ENCODE data around the gene LSM12.

The LSM12 gene

GRCh38 chr17:44095647-44096496 lies 29.4 kb upstream of the LSM12 start:
- no peak for DNase-seq (ENCODE audit: low read depth in 2 of 2)

- DNase-seq (ENCODE audit: low read depth in 2 of 2), result no peak
These were observed 28.8 kb upstream of the LSM12 start for GRCh38 chr17:44095388-44095646.

- no peak for DNase-seq (ENCODE audit: low read depth in 2 of 2)
These were observed 28.4 kb upstream of the LSM12 start for GRCh38 chr17:44094701-44095387.

GRCh38 chr17:44093231-44093900 lies 26.9 kb upstream of the LSM12 start:
- no peak for DNase-seq (ENCODE audit: low read depth in 2 of 2)

GRCh38 chr17:44092051-44092450 lies 25.6 kb upstream of the LSM12 start:
- DNase-seq (ENCODE audit: low read depth in 2 of 2), result no peak

- no peak for DNase-seq (ENCODE audit: low read depth in 2 of 2)
These were observed 24.9 kb upstream of the LSM12 start for GRCh38 chr17:44091200-44091997.

GRCh38 chr17:44088254-44088653 lies 21.8 kb upstream of the LSM12 start:
- DNase-seq (ENCODE audit: low read depth in 2 of 2), result no peak

GRCh38 chr17:44087319-44087718 lies 20.8 kb upstream of the LSM12 start:
- DNase-seq (ENCODE audit: low read depth in 2 of 2), result no peak

GRCh38 chr17:44086364-44087311 lies 20.2 kb upstream of the LSM12 start:
- peak; percentile 41 to 56 for DNase-seq (ENCODE audit: low read depth in 2 of 2)

- no peak for DNase-seq (ENCODE audit: low read depth in 2 of 2)
These were observed 19.4 kb upstream of the LSM12 start for GRCh38 chr17:44085908-44086307.

- no peak for DNase-seq (ENCODE audit: low read depth in 2 of 2)
These were observed 18.4 kb upstream of the LSM12 start for GRCh38 chr17:44084921-44085320.

- DNase-seq (ENCODE audit: low read depth in 2 of 2), result no peak
These were observed 17.7 kb upstream of the LSM12 start for GRCh38 chr17:44084131-44084538.

GRCh38 chr17:44083250-44083849 lies 16.9 kb upstream of the LSM12 start:
- no peak for DNase-seq (ENCODE audit: low read depth in 2 of 2)

- DNase-seq (ENCODE audit: low read depth in 2 of 2), result no peak
These were observed 15.9 kb upstream of the LSM12 start for GRCh38 chr17:44082256-44082927.

- no peak for DNase-seq (ENCODE audit: low read depth in 2 of 2)
These were observed 15.2 kb upstream of the LSM12 start for GRCh38 chr17:44081681-44082080.

- DNase-seq (ENCODE audit: low read depth in 2 of 2), result no peak
These were observed 13.7 kb upstream of the LSM12 start for GRCh38 chr17:44079877-44080821.

- no peak for DNase-seq (ENCODE audit: low read depth in 2 of 2)
These were observed 11.9 kb upstream of the LSM12 start for GRCh38 chr17:44078412-44078811.

GRCh38 chr17:44077595-44077909 lies 11.1 kb upstream of the LSM12 start:
- DNase-seq (ENCODE audit: low read depth in 2 of 2), result no peak
